ENCODE results near the gene PLEKHG7. TPM values are rescaled to one million over a fixed set of nuclear protein-coding genes. Genes with fewer than 3 reads are reported as not detected.

Gene PLEKHG7
- total RNA-seq, 2 donors from 2014 or later: not detected

DNA sequence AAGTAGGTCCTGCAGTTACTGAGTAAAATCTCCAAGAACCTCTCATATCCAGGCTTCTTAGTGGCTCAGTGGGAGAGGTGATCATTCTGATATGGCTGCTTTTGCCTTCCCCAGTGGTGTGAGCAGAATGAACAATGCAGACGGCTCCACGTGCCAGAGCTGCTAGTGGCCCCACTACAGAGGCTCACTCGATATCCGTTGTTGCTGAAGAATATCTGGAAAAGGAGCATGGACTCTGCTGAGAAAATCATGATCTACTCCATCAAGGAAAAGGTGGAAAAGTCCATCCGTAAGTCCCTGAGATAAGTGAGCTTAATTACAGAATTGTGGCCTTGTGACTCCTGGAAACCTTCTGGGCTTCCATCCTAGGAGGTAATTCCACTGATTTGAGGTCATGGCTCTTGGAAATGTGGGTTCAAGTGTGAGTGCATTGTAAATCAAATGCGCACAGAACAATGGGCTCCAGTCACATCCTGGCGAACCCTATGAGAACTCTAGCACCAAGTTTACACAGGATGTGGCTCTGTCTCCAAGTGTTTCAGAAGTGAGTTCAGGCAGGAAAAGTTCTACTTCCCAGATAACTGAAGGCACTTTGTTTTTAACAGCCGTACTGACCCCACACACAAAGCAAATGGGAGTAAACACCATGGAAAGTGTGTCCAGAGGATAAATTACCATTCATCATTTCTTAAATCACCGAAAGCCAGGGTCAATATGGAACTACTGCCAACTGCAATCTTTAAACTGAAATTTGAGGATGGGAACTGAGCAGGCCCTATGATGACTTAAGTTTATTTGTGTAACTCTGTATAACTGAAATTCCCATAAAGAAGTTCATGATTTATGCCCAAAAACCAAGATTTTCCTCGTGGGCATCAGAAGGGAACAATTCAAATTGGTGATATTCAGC is 51.4 kb downstream of the PLEKHG7 start:
- H3K36me3 ChIP-seq (ENCODE audit: control insufficient read depth, insufficient read depth, low read length): no peaks in the 10 kb centered on the region
- TF ChIP-seq, protein P1, sequence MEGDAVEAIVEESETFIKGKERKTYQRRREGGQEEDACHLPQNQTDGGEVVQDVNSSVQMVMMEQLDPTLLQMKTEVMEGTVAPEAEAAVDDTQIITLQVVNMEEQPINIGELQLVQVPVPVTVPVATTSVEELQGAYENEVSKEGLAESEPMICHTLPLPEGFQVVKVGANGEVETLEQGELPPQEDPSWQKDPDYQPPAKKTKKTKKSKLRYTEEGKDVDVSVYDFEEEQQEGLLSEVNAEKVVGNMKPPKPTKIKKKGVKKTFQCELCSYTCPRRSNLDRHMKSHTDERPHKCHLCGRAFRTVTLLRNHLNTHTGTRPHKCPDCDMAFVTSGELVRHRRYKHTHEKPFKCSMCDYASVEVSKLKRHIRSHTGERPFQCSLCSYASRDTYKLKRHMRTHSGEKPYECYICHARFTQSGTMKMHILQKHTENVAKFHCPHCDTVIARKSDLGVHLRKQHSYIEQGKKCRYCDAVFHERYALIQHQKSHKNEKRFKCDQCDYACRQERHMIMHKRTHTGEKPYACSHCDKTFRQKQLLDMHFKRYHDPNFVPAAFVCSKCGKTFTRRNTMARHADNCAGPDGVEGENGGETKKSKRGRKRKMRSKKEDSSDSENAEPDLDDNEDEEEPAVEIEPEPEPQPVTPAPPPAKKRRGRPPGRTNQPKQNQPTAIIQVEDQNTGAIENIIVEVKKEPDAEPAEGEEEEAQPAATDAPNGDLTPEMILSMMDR (conservative IDR thresholded peaks at IDR 0.05): no peak
- no peaks in the 10 kb centered on the region for H3K27me3 ChIP-seq (ENCODE audit: control insufficient read depth, insufficient read depth, low read length, poor library complexity, severe bottlenecking)
- H3K36me3 Mint-ChIP-seq (ENCODE audit: low read depth): no peaks in the 10 kb centered on the region
- DNase-seq: no peak
- H3K9ac ChIP-seq (ENCODE audit: extremely low read depth, low read length, poor library complexity, severe bottlenecking): no peak overlapping the region
- no peak overlapping the region for H3K4me3 Mint-ChIP-seq
- H3K4me3 ChIP-seq (ENCODE audit: low read length): no peak overlapping the region
- no peaks in the 10 kb centered on the region for H3K9me3 ChIP-seq (ENCODE audit: control insufficient read depth, low read length)
- no peaks in the 10 kb centered on the region for H3K4me1 ChIP-seq (ENCODE audit: control insufficient read depth, insufficient read depth, low read length)
- H3K27ac ChIP-seq (ENCODE audit: low read depth, low read length): no peak overlapping the region
- H3K27ac Mint-ChIP-seq: no peak overlapping the region
- WGBS, 2 experiments (ENCODE audit: insufficient coverage in 1 of 2, insufficient read length in 1 of 2): 92% methylated on average over 7 to 10 of the region's 10 CpGs
- no peaks in the 10 kb centered on the region for H3K9me3 Mint-ChIP-seq
- peaks cover 2% of the 10 kb centered on the region for H3K27me3 Mint-ChIP-seq (ENCODE audit: insufficient read depth)
- H3K4me1 Mint-ChIP-seq: no peaks in the 10 kb centered on the region

DNA sequence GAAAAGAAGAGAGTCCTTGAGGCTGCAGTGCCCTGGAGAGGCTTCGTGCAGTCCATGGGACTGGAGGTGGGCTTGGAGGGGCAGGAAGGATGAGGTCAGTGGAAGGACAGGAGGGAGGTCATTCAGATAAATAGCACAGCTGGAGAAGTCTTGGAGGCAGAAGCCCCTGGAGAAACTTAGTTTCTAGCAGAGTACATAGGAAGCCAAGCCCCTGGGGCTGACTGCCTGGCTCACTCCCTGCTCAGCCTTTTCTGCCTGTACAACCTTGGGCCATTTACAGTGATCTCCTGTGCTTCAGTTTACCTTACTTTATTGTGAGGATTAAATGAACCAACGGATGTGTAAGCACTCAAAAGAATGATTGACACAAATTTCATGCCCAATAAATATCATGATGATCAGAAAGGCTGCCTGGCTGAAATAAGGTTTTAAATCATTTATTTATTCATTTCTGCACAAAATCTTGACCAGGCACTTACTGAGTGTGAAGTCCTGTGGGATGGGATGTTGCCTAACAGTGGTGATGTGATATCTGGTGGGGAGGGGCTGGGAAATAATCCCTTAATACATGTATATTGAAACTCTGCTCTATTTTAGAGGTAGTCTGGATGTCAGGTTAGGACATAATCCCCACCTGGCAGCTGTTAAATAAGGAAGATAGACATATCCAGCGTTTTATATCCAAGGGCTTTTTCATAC is 54.3 kb downstream of the PLEKHG7 start:
- Mint-ChIP-seq H3K4me3 (no peak overlapping the region), H3K27ac (no peak overlapping the region), H3K27me3 (ENCODE audit: insufficient read depth) (peaks cover 2% of the 10 kb centered on the region), H3K4me1 (no peaks in the 10 kb centered on the region), H3K9me3 (no peaks in the 10 kb centered on the region), H3K36me3 (ENCODE audit: low read depth) (no peaks in the 10 kb centered on the region)
- H3K27me3 ChIP-seq (ENCODE audit: control insufficient read depth, insufficient read depth, low read length, poor library complexity, severe bottlenecking): no peaks in the 10 kb centered on the region
- no peaks in the 10 kb centered on the region for H3K9me3 ChIP-seq (ENCODE audit: control insufficient read depth, low read length)
- peaks cover 5% of the 10 kb centered on the region for H3K4me1 ChIP-seq (ENCODE audit: control insufficient read depth, insufficient read depth, low read length)
- no peak for DNase-seq
- H3K9ac ChIP-seq (ENCODE audit: extremely low read depth, low read length, poor library complexity, severe bottlenecking): no peak overlapping the region
- 70 to 91% methylated on average over 1 to 3 of the region's 3 CpGs for WGBS, 2 experiments (ENCODE audit: insufficient coverage in 1 of 2, insufficient read length in 1 of 2)
- TF ChIP-seq, protein P1 (conservative IDR thresholded peaks at IDR 0.05): no peak
- no peak overlapping the region for H3K4me3 ChIP-seq (ENCODE audit: low read length)
- no peak overlapping the region for H3K27ac ChIP-seq (ENCODE audit: low read depth, low read length)
- H3K36me3 ChIP-seq (ENCODE audit: control insufficient read depth, insufficient read depth, low read length): no peaks in the 10 kb centered on the region

DNA sequence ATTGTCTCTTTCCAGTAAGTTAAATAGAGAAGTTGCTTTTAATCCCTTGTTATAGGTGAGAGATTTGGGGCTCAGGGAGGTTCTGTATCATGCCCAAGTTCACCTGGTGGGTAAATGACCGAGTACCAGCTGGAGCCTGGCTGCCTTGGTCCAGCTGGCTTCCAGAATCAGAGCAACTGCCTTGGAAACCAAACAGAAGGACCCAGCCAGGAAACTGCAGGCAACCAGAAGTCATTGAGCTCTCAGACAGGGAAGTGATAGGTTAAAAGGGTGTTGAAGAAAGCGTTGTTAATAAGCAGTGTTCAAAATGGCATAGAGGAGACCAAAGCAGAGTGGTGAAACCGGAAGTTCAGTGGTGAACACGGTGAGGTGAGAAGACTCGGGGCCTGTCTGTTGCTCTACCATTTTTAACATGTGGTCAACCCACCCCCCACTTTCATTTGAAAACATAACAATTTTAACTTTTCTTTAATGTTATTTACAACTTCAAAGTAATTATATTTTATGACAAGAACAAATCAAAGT is 54.9 kb downstream of the PLEKHG7 start:
- Mint-ChIP-seq H3K27ac (no peak overlapping the region), H3K4me3 (no peak overlapping the region), H3K36me3 (ENCODE audit: low read depth) (no peaks in the 10 kb centered on the region), H3K9me3 (no peaks in the 10 kb centered on the region), H3K4me1 (no peaks in the 10 kb centered on the region), H3K27me3 (ENCODE audit: insufficient read depth) (peaks cover 2% of the 10 kb centered on the region)
- Histone ChIP-seq H3K36me3 (ENCODE audit: control insufficient read depth, insufficient read depth, low read length) (no peaks in the 10 kb centered on the region), H3K9me3 (ENCODE audit: control insufficient read depth, low read length) (no peaks in the 10 kb centered on the region), H3K27me3 (ENCODE audit: control insufficient read depth, insufficient read depth, low read length, poor library complexity, severe bottlenecking) (no peaks in the 10 kb centered on the region), H3K4me1 (ENCODE audit: control insufficient read depth, insufficient read depth, low read length) (peaks cover 5% of the 10 kb centered on the region), H3K4me3 (ENCODE audit: low read length) (no peak overlapping the region), H3K9ac (ENCODE audit: extremely low read depth, low read length, poor library complexity, severe bottlenecking) (no peak overlapping the region), H3K27ac (ENCODE audit: low read depth, low read length) (no peak overlapping the region)
- DNase-seq: no peak
- TF ChIP-seq, protein P1 (conservative IDR thresholded peaks at IDR 0.05): no peak
- WGBS, 2 experiments (ENCODE audit: insufficient coverage in 1 of 2, insufficient read length in 1 of 2): 75 to 93% methylated on average over 2 to 5 of the region's 5 CpGs
